SW 1271 (cell line): Measurements from ENCODE around the gene GRK5.
"Not testable (repeated sequence)": the region's sequence is repeated elsewhere in the genome, so short reads cannot be mapped to it uniquely, and the experiment has no call there.

Source experiments
- DNase-seq, 2 experiments: peaks; one replicate each; lab custom pipeline; 2025; lab: John Stamatoyannopoulos, UW

GRK5 gene

DNA sequence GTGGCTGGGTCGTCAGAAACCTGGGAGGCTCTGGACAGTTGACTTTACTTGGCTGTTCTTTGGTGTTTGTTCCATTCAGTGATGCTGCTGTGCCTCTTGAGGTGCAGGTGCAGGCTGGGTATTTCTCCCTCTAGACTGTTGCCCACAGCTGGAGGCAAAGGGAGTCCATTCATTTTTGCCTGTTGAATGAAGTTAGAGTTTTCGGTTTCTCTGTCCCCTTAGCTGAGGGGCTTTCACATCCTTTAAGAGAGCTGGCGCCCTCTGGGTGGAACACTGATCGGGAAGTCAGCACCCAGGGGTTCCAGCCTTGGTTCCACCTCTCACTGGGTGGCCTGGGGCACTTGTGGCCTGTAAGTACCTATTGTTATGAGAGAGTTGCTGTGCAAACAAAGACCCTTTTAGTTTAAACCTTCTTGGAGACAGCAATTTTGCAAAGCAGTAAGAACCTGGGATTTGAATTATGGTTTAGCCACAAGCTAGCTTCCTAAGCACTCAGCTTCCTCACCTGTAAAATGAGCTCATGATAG is 67.2 kb downstream of the GRK5 start:
- no peak for DNase-seq

DNA sequence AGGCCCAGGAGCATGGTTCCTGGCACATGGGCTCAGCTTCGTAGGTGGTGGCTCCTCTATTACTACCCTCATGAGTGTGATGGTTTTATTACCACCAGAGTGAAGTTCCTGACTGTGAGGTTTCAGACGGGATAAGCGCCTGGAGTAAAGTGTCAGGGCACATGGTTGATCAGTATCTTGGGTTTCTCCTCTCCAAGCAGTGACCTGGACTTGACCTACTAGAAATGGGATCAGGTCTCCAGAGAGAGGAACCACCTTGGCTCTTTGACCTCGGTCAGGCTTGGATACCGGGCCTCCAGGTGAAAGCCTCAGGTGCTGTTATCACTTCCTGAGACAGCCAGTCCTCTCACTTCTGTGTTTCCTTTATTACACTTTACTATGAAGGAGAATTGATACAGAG is 67.7 kb downstream of the GRK5 start:
- no peak for DNase-seq

DNA sequence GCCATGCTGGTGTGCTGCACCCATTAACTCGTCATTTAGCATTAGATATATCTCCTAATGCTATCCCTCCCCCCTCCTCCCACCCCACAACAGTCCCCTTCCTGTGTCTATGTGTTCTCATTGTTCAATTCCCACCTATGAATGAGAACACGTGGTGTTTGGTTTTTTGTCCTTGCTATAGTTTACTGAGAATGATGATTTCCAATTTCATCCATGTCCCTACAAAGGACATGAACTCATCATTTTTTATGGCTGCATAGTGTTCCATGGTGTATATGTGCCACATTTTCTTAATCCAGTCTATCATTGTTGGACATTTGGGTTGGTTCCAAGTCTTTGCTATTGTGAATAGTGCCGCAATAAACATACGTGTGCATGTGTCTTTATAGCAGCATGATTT is 68.8 kb downstream of the GRK5 start:
- DNase-seq, result not testable (repeated sequence)

DNA sequence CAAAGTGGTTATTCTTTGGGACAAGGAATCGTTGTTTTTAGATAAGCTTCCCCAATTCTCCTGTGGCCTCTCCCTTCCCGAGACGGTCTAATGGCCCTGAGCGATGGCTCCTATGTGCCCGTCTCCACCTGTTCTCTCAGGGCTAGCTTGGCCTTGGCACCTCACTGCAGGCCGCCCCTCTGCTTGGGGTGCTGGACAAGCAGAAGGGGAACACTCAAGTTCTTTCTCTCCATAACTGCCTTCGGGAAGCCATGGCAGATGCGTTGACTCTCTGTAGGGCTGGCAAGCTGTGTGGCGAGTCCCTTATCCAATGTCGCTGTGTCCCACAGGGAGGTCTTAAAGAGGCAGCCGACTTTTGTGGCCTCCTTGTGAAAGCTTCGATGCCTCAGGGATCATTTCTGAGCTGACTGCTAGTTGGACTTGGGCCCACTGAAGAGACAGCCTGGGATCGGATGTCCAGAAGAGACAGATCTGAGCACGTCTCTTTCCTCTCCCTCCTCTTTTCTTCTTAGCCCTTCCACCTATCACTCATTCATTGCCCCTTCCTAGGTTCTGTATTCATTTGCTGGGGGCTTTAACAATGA is 70.8 kb downstream of the GRK5 start:
- DNase-seq, result no peak

DNA sequence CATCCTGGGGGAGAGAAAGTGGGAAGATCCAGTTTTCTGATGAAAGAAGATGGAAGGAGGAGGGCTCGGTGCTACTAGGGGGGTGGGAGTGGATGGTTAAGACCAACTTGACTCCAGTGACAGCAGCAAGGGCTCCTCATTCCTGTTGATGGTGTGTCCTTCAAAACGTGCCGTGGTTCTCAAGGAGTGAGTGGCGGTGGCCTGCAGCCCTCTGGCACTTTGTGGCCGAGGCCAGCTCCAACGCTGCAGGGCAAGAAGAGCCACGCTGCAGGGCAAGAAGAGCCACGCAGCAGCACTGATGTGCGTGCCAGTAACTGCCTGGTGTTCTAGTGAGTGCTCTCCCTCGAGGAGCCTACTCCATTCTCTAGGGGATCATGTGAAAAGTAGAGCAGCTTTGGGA is 72.1 kb downstream of the GRK5 start:
- no peak for DNase-seq

DNA sequence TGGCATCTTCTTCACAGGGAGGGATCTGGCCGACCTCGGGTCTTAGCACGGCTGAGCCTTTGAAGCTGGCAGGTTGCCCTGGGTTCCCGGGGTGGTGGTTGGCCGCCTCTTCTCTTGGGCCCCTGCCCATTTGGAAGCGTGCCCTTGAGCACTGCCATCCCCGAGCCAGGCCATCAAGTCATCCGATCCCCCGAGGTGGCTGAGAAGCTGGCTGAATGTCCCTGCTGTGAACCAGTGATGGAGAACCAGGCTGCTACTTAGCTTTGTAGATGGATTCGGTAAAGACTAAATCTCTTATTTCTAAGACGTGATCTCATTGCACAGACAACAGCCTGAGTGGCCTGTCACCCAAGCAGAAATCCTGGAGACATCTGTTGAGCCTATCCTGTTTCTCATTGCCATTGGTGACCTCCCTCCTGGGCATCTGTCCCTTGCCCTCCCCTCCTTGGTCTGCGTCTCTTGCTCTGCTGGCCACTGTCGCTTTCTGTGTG is 74.3 kb downstream of the GRK5 start:
- DNase-seq, result no peak

DNA sequence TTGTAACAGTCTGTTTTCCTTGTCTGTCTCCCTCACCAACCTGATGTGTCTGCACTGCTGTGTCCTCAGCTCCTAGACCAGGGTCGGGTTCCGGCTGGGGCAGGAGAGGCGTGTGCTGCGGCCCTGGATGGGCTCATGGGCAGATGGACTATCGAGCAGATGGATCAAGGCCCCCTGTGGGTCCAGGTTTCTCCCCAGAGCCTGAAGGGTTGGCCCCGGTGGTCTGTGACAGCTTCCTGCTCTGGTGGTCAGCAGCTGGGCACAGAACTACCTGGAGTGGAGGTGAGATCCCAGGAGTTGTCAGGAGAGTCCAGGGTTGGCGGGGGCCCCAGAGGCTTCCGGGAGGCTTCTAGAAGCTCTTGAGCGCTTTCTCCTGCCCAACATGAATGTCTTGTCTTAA is 75.1 kb downstream of the GRK5 start:
- no peak for DNase-seq

DNA sequence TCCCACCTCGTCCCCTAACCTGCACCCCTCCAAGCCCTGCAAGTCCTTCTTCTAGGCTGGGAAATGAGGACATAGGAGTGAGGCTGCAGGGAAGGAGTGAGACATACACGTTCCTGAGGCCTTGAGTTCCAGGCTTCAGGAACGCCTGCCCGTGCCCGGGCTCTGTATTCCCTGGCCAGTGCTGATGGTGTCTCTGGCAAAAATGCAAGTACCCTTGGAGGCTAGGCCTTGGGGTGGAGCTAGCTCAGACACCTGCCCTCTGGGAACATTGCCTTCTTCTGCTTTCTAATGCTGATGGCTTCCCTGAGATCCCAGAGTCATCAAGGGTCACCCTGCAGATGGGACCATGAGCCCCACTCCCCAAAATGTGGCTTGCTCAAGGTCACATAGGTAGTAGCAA is 76.0 kb downstream of the GRK5 start:
- DNase-seq, result no peak

DNA sequence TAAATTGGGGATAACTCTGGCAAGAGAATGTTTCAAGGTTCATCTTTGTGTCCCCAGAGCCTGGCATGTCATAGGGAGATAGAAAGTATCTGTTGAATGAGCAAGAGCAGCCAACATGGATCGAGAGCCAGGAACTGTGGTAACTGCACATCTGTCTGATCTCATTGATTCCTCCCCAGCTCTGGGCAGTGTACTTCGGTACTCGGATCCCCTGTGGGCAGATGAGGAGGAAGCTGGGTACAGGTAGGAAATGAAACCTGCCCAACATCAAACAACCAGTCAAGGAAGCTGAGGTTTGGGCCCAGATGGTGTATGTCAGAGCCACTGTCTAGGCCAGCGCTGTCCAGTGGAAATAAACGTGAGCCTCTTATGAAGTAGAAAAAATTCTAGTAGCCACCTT is 76.4 kb downstream of the GRK5 start:
- no peak for DNase-seq

DNA sequence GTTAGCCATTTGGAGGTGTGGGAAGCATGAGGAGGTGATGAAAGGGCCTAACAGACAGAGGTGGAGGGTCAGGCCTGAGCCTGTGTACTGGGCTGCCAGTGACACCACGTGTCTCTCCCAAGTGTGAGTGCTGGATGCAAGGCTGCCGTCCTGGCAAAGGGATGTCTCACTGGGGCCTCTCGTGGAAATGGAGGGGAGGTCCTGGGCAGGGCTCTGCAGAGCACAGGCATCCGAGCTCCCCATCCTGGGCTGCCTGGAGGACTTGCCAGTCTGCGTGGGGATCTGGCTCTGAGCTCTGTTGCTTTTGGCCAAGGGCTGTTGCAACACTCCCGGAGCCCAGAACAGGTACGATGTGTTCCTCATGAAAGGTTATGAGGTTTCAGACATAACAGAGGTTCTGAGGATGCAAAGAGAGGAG is 77.3 kb downstream of the GRK5 start:
- DNase-seq, result no peak

DNA sequence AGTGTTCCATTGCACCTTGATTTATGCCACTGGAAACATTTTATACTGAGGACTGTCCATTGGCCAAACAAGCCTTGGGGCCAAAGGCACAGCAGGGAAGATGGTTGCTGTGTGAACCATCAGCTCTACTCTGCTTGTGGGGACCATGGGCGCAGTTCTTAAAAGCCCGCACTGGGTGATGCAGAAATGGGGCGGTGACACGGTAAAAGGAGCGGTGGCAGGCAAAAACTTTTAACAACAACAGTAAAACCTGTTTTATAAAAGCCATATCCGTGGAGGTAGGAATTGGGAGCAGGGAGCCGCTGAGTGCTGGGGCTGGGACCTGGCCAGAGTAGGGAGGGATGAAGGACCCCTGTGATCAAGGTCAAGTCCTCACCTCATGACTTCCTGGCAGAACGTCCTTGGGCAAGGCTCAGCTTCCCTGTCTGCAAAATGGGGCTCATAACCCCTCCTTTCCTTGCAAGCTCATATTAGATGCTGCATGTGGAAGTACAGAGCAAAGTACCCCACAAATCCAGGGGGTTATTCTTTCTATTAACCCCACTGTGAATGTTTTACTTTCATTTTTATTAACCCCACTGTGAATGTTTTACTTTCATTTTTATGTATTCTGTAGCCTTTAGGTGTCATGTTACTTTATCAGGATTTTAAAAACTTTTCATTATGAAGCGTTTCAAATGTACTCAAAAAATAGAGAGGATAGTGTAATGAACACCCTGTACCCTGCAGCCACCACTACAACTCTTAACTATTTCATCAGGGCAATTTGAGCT is 78.3 kb downstream of the GRK5 start:
- no peak for DNase-seq

DNA sequence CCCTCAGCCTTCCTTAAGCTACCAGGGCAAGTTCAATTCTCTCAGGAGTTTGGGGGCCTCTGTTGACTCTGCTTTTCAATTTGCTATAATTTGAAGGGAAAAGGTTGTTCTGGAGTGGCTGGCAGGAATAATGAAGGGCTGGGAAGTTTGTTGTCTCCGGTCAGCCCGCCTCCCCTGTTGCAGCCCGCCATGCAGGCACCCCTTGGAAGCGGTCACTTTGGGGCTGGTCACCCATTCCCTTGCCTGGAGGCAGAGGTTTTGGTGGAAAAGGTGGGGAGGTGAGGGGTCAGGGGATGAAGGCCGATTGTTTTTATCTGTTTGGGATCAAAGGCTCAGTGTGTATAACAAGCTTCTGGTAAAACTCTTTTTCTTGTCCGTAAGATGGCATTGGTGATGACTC is 79.1 kb downstream of the GRK5 start:
- DNase-seq, result no peak

DNA sequence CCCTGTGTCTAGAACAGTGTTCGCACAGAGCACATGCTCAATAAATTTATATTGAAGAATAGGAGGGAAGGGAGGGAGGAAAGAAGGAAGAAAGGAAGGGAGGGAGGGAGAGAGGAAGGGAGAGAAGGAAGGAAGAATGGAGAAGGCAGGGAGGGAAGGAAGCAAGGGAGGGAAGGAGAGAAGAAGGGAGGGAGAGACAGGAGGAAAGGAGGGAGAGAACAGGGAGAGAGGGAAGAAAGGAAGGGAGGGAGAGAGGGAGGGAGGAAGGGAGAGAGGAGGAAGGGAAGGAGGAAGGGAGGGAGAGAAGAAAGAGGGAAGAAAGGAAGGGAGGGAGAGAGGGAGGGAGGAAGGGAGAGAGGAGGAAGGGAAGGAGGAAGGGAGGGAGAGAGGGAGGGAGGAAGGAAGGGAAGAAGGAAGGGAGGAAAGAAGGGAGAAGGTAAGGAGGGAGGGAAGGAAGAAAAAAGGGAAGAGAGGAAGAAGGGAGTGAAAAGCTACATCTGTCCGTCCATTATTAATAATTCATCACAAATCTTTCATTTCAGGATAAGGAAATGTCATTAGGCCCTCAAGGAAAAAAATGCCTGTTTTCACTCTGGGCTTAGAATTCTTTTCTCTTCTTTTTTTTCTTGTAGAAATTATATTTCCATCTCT is 79.7 kb downstream of the GRK5 start:
- DNase-seq, result no peak

DNA sequence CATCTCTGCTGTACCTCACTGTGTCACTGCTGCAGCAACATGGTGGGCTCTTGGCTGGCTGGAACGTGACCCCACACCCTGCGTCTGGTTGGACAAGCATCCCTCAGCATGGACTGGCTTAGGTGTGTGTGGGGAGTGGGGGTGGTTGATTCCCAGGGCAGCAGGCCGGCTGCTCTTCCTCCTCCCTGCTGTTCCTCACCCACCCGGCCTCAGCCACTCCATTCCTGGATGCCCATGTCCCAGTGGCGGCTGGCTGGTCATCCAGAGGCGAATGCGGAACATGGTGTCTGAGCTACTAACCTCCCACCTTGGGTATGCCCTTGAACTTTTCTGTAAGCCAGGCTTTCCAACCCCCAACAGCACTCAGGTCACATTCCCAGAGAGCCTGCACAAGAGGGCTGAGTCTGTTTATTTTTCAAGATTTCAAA is 81.2 kb downstream of the GRK5 start:
- DNase-seq, result no peak

DNA sequence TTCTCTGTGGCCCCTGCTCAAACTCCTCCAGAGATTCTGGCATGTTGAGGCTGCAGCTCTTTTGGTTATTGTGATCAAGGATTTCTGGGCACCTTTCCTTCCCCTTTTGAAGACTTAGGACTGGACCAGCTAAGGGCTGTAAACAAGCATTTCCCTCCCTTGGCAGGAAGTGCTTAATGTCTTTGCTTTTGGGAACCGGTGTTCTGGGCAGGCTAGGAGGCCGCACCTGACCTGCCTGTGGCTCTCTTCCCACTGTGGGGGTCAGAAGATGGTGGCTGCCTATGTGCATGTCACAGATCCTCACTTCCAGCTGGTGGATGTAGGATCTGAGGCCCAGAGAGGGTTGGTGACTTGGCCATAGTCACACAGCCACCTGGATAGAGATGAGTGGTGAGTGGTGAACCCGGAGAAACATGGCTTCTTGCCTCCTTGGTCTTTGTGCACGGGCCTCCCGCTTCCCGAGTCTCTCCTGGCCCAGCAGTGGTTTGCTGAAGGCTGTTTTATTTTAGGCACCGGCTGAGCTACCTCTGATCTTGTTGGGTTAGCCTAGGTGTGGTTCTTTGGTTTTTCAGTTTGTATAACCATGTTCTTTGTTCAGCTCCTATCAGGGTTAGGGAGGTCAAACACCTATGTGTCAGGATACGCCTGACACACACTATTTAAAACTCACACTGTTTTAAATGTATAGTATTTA is 82.0 kb downstream of the GRK5 start:
- no peak for DNase-seq

DNA sequence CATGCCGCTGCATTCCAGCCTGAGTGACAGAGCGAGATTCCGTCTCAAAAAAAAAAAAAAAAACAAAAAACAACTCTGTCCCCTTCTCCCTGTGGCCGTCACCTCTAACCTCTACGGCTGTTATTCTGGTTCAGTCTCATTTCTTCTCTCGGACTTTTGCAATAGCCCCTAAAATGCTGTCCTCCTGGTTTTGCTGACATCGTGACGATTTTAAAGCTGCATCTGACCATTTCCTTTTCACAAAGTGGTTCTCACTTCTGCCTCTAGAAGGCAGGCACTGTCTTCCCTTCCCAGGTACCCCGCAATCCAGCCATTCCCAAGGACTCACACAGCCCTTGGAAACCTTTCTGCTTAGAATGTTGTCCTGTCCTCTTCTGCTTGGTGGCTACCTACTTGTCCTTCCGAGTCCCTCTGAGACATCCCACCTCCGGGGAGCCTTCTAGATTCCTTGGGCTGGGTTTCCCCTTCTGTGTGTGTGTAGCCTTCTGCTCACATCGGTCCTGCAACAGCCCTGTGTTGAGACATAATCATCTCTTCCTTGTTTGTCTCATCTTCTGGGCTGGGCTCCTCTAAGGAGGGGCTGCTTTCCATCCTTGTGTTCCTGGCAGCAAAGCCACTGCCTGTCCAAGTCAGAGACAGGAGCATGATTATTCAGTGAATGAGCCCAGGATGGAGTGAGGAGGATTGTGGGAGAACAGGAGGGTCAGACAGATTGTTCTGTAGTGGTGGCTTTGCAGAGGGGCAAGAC is 83.1 kb downstream of the GRK5 start:
- DNase-seq, result no peak

DNA sequence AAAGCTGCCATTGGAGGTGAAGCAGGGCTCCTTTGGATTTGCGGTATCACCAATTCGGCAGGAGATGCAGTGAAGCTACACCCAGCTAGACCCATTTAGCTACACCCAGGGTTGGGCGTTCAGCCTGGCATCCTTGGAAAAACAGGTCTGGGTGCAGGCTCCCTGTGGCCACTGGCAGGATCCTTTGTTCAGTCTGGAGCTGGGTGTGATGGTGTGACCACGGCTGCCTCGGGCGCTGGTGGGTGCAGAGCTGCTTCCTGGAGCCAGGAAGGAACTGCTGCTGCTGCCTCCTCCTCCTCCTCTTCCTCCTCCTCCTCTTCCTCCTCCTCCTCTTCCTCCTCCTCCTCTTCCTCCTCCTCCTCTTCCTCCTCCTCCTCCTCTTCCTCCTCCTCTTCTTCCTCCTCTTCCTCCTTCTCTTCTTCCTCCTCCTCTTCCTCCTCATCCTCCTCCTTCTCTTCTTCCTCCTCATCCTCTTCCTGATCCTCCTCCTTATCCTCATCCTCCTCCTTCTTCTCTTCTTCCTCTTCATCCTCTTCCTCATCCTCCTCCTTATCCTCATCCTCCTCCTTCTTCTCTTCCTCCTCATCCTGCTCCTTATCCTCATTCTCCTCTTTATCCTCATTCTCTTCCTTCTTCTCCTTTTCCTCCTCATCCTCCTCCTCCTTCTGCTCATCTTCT is 84.0 kb downstream of the GRK5 start:
- no peak for DNase-seq

DNA sequence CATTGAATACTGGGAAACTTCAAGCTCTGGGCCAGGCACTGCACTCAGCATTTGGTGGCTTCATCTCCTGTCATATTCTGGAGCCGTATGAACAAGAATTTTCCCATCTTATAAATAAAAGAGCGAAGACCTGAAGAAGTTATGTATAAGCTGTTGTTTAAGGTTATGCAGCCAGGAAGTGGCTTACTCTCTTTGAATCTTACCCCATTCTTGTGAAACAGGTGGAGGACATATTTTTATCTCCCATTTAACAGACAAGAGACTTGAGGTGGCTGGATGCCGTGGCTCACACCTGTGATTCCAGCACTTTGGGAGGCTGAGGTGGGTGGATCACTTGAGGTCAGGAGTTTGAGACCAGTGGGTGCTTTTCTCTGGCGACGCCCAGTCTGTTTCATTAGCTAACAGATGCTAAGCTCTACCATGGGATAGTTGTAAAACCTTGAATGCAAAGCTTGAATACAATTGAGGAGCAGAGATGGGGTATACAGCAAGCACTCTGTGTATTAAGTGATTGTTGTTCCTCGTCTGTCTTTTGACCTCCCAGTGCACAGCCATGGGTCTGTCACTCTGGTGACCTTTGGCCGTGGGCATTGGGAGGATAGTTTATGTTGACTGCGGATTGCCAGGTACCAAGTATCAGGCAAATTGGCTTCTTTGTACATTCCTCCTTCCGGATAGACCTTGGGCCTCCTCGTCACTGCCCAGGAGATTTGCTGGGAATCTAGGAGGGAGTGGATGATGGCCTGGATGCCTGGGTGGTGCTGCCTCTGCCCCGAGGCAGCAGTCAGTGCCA is 85.8 kb downstream of the GRK5 start:
- no peak for DNase-seq

DNA sequence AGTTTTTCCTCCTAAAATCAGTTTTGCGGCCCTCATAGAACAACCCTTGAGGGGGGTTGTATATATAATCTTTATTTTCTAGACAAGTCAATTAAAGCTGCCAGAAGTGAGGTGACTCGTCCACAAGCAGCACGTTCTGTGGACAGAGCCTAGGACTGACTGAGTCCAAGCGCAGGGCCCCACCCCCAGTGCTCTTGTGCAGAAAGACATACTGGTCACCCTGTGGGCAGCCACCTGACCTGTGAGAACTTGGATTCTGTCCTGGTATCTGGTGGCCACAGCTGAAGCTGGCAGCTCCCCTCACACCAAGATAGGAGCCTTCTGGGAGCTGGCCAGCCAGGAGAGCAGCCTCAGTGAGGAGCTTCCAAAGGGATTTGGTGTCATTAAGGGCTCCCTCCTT is 89.3 kb downstream of the GRK5 start:
- DNase-seq, result no peak
